GM15510 (cell line): Measurements from ENCODE around the gene SUCLG1.

Experiments used
- POLR2A ChIP-seq: IDR thresholded peaks from 3 replicates; pipeline ENCODE4 v1.6.1; 2011; ENCODE audit warnings: borderline replicate concordance; ENCODE audit not compliant: insufficient read length; ENCODE audit errors: extremely low read depth

SUCLG1 gene

DNA sequence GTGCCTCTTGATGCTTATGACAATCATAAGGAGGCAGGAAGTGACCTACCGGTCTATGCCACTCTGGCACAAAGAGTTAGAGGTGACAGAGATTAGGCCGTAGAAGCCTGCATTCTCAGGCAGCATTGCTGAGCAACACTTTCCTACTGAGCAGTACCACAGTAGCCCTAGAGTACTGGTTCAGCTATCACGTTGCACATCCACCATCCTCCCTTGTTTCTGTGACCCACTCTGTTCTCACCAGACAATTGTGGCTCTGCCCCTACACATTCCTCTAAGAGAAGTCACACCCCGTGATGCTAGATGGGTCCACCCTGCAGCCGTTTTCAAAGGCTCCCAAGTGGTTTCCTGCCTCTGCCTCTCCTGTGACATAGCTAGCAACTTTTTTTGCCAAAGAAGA, 22.6 kb upstream of the SUCLG1 start:
- TF ChIP-seq POLR2A: no peak

DNA sequence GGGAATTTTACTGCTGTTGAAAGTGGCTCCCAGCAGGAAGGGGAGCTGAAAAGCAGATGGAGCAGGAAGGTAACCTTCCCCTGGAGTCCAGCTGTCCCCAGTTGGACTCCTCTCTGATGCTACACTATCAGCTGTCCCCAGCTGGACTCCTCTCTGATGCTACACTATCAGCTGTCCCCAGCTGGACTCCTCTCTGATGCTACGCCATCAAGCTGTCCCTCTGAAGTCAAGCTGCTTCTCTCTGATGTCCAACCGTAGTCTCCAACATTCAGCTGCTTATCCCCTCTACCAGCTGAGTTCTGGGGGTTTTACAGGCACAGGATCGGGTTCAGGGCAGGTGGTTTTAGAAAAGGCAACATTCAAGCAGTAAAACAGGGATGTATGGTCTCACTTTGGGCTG, 19.8 kb upstream of the SUCLG1 start:
- TF ChIP-seq POLR2A: no peak

DNA sequence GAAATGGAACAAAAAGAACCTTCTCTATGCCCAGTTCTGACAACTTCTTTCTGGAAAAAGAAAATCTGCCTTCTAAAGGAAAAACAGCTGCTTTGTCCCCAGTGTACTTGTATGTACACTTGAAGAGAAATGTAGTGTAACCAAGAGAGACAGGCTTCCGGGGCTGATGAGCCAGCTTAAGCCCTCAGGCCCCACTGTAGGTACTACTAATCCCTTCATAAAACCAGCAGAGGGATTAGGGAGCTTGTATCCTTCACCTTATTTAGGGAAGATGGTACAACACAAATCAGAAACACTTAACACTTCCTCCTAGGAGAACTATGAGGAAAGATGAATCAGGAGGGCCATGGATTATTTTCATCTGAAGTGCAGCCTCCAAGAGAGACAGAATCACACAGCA, 18.8 kb upstream of the SUCLG1 start:
- no peak for TF ChIP-seq POLR2A

DNA sequence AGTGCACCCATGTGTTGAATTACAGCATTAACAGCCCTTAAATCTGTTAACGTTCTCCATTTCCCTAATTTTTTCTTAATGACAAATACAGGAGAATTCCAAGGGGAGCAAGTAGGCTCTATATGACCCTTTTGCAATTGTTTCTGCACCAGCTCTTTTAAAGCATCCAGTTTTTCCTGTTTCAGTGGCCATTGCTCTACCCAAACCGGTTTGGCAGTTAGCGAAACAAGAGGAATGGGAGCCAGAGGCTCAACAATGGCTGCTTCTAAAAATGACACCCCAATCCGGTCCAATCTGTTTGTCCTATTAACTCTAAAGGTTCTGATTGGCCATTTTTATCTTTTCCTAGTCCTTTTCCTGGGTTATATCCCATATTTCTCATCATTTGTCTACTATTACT, 15.1 kb upstream of the SUCLG1 start:
- TF ChIP-seq POLR2A: no peak

DNA sequence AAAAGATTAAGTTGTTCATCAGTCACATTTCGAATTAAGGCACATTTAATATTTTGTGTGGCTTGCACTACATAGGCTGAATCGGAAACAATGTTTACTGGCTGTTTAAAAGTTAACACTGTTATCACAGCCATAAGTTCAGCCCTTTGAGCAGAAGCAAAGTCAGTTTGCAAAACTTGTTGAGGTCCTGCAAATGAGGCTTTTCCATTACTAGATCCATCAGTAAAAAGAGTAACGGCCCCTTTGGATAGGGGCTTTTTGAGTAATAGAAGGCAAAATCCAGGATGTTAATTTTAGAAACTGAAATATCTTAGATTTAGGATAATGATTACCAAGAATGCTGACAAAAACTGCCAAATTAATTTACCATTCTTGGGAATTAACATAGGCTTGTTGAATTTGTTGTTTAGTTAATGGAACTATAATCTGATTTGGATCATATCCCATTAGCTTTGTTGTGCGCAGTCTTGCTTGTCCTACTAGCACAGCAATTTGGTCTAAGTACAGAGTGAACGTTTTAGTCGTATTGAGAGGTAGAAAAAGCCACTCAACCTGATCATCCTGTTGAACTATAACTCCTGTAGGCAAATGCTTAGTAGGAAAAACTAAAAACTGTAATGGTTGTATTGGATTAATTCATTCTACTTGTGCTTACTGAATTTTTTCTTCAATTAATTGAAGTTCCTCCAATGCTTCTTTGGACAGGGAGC, 13.9 kb upstream of the SUCLG1 start:
- no peak for TF ChIP-seq POLR2A

DNA sequence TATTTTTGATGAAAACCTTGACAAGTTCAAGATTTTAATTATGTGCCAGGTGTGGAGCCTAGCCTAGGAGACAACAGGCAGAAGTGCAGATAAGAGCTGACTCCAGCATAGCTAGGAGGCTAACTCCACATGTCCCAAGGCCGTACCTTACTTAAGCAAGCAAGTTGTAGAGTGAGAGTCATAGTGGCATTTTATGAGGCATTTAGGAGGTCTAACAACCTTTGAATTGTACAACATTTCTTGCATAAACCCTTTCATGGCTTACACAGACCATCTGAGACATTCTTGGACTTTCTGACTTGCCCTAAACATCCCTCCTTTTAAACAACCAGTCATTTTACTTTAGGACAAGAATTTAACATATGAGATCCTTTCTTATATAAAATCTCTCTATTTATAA, 8.3 kb upstream of the SUCLG1 start:
- no peak for TF ChIP-seq POLR2A

DNA sequence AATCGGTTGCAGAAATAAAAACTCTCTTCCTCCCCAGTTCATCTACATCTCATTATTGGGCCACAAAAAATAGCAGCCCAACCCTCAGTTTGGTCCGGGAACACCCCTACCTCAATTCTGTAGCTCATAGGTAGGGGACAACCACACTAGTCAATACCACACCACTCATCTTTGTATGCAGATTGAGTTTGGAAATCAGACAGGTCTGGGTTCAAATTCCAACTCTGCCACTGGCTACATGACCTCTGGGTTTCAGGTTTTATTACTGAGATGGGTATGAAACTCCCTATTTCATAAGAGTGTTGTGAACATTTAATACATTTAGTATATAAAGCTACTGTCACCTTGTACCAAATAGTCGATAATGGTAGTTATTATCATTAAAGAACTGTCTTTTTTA, 2.2 kb upstream of the SUCLG1 start:
- no peak for TF ChIP-seq POLR2A

DNA sequence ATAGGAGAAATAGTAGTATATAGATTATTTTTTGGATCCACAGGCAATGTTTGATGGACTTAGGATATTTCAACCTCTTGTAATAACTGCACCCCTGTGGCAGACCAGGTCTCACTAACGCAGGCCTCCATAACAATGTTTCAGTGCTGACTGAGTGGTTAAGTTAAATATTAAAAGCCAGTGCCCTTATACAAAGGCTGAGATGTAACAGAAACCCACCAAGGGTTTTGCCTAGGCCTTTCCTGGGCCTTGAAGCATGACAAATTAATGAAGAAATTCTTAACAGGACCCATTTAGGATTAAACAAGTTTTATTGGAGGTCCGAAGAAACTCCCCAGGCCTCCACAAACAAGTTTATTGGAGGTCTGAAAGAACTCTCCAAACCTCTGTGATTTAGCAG, 1.6 kb upstream of the SUCLG1 start:
- TF ChIP-seq POLR2A: no peak

DNA sequence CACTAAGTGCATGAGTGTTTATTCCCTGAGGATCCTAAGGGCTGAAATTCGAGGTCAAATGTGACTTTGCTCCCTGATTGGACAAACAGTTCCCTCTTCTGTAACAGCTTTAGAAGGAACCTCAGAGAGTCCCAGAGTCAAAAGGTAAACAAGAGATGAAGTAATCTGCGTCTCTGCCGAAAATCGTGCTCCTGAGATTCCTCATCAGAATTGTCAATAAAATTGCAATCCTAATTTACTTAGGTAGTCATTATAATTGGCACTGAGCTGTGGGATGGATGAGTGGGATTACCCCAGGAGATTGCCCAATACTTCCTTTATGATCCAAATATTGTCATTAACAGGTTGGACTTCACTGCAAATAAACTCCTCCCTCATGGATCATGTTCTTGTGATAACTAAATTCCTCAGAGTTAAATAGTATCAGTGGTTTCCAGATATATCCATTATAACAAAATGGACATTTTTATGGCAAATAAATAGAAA, 907 bp upstream of the SUCLG1 start:
- TF ChIP-seq POLR2A: no peak

DNA sequence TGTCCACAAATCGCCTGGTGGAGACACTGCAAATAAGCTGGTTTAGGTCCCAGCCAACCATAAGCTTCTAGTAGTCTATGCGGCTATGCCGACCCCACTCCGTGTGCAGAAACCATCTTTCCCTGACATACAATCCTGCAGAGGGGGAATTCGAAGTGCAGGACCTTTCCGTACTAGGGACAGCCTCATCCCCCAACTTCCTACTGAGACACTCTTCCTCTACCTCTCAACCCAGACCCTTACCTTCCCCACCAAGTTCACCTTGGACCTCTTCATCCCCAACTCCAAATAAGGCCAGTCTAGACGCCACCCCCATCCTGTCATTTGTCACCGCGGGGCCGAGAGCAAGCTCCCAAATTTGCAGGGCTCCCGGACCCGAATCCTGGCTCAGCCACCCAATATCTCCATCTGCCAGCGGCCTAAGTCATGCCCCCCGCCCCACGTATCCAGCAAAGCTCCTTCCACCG, 496 bp downstream of the SUCLG1 start:
- no peak for TF ChIP-seq POLR2A

DNA sequence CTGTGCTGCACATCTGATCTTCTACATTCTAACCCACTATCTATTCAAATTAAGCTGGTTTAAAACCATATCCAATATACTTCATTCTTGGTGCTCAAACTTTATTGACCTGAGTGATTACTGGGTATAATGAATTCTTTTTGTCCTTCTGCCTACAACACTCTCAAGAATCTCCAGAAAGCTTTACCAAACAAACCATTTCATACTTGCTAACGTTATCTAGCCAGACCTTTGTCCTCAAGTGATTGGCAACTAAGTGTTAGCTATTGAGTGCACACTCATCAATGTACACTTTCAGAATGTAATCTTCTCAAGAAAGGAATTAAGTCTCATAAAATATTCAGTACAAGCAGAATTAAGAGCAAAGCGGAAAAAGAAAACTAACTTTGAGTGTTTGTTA, 1.4 kb downstream of the SUCLG1 start:
- TF ChIP-seq POLR2A: no peak

DNA sequence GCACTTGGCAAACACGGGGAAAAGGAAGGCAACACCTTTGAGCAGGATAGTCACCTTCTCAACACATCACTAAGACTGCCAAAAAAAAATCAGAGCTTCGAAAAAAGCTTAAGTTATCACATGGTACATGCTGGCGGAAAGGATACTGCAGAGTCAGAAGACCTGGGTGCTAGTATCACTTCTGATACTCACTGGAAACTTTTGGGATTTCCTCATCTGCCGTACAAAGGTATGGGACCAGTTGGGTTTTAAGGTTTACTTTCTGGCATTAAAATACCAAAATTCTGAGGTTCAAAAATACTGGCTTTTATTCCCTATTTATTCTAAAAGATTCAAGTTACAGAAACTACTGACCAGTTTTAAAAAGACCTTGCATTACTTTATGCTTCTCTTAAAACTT, 2.9 kb downstream of the SUCLG1 start:
- TF ChIP-seq POLR2A: no peak

DNA sequence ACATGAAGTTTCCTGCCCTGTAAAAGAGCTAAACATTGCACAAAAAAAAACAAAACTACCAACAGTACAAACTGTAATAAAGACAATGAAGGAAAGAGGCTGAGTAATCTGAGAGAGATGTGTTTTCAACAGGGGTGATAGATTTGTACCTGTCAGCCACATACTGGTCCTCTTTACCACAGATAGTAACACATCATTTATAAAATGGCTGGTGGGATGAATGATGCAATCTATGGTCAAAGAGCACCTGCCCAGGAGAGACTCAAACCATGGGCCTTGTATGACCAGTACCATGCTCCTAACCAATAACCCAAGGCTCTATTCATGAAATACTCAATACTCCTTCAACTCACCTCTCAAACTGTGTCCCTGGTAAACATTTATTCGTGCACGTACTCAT, 4.5 kb downstream of the SUCLG1 start:
- no peak for TF ChIP-seq POLR2A

DNA sequence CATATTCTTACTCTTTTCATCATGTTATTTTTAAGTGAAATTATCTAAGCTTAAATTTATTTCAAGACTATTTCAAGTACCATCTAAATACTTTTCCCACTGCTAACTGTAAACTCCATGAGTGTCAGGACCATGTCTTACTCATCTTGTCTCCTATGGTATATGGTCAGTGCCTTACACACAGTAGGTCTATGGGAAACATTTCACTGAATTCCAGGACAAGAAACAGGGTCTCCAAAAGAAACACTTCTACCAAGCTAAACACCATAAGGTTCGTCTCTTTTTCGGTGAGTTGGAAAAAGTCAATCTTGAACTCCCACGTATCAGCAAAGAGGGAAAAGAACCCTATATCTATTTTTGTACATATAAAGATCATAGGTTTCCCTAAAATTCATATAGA, 6.5 kb downstream of the SUCLG1 start:
- TF ChIP-seq POLR2A: no peak

DNA sequence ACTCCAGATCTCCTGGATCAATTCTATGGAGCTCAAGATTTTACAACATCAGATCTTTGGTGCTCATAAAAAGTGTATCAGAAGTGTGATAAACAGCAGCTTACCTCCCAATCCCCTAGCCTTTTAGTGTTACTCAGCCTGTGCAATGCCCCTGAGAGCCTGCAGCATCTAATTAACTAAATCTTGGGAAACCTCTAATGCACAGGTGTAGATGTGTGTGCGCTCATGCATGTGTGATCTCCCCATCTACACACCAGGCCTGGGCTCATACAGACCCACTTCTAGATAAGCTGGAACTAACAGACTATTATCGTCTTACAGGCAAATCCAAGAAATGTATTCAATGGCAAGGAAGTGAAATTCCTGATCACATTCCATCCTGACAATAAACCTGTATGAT, 7.5 kb downstream of the SUCLG1 start:
- TF ChIP-seq POLR2A: no peak
